Mesothelial cell of epicardium (in vitro differentiated cells): ENCODE measurements around the gene CRYBG3. TPM values are rescaled to one million over a fixed set of nuclear protein-coding genes. Genes with fewer than 3 reads are reported as not detected.

ENCODE experiments used
- DNase-seq, 2 experiments: peaks; one replicate each; pipeline ENCODE4 v3.0.0; 2021; ENCODE audit warnings: low spot score in 2 of 2; ENCODE audit not compliant: unreplicated experiment in 2 of 2
- H3K27ac Mint-ChIP-seq: 2 replicates; pipeline ENCODE4 v1.8.0; 2021; ENCODE audit warnings: mixed read lengths
- H3K27me3 Mint-ChIP-seq: 2 replicates; pipeline ENCODE4 v1.8.0; 2021; ENCODE audit warnings: low read depth, mixed read lengths
- H3K36me3 Mint-ChIP-seq: 2 replicates; pipeline ENCODE4 v1.8.0; 2021; ENCODE audit warnings: mixed read lengths
- H3K4me1 Mint-ChIP-seq: 2 replicates; pipeline ENCODE4 v1.8.0; 2021; ENCODE audit warnings: mixed read lengths
- H3K4me3 Mint-ChIP-seq: 2 replicates; pipeline ENCODE4 v1.8.0; 2021; ENCODE audit warnings: mild to moderate bottlenecking, moderate library complexity, mixed read lengths
- H3K9me3 Mint-ChIP-seq: 2 replicates; pipeline ENCODE4 v1.8.0; 2021; ENCODE audit warnings: mixed read lengths
- total RNA-seq: library from RNA; stranded (reverse); gene quantifications from 3 replicates; pipeline ENCODE4 v1.2.1, GENCODE V29; 2021
- TF ChIP-seq, protein P1 (sequence below): fragments of 200-600 bp; sonication (generic); IDR thresholded peaks from one replicate; pipeline ENCODE4 v1.5.0; 2021; ENCODE audit warnings: antibody characterized with exemption; ENCODE audit not compliant: unreplicated experiment

Gene CRYBG3
- total RNA-seq, 1 donor from 2014 or later: 6.8 TPM

DNA sequence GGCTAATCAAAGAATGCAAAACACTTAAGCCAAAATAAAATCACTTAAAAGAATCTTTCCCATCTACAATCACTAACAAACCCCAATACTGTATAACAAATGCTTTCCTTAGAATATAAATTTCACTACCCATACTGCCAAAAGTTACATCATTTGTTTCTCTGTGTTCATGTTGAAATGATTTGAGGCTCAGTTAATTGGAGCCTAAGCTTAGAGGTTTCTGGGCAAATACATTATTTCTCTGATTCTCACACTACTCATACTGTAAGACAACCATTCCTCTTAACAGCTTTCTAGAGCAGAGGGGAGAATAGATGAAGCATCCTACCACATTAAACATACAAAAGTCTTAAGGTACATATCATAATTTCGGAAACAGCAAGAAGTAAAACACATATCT lies 148.3 kb downstream of the CRYBG3 start:
- Mint-ChIP-seq H3K27ac (no peak overlapping the region), H3K27me3 (peaks cover 8% of the 10 kb centered on the region), H3K4me1 (peaks cover 20% of the 10 kb centered on the region), H3K36me3 (peaks cover 5% of the 10 kb centered on the region), H3K9me3 (no peaks in the 10 kb centered on the region), H3K4me3 (no peak overlapping the region)
- TF ChIP-seq, protein P1, sequence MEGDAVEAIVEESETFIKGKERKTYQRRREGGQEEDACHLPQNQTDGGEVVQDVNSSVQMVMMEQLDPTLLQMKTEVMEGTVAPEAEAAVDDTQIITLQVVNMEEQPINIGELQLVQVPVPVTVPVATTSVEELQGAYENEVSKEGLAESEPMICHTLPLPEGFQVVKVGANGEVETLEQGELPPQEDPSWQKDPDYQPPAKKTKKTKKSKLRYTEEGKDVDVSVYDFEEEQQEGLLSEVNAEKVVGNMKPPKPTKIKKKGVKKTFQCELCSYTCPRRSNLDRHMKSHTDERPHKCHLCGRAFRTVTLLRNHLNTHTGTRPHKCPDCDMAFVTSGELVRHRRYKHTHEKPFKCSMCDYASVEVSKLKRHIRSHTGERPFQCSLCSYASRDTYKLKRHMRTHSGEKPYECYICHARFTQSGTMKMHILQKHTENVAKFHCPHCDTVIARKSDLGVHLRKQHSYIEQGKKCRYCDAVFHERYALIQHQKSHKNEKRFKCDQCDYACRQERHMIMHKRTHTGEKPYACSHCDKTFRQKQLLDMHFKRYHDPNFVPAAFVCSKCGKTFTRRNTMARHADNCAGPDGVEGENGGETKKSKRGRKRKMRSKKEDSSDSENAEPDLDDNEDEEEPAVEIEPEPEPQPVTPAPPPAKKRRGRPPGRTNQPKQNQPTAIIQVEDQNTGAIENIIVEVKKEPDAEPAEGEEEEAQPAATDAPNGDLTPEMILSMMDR: no peak
- no peak for DNase-seq

- H3K4me1 Mint-ChIP-seq: peaks cover 17% of the 10 kb centered on the region
- no peaks in the 10 kb centered on the region for H3K9me3 Mint-ChIP-seq
Observed at GRCh38 chr3:97970956-97971620, 149.3 kb downstream of the CRYBG3 start.

DNA sequence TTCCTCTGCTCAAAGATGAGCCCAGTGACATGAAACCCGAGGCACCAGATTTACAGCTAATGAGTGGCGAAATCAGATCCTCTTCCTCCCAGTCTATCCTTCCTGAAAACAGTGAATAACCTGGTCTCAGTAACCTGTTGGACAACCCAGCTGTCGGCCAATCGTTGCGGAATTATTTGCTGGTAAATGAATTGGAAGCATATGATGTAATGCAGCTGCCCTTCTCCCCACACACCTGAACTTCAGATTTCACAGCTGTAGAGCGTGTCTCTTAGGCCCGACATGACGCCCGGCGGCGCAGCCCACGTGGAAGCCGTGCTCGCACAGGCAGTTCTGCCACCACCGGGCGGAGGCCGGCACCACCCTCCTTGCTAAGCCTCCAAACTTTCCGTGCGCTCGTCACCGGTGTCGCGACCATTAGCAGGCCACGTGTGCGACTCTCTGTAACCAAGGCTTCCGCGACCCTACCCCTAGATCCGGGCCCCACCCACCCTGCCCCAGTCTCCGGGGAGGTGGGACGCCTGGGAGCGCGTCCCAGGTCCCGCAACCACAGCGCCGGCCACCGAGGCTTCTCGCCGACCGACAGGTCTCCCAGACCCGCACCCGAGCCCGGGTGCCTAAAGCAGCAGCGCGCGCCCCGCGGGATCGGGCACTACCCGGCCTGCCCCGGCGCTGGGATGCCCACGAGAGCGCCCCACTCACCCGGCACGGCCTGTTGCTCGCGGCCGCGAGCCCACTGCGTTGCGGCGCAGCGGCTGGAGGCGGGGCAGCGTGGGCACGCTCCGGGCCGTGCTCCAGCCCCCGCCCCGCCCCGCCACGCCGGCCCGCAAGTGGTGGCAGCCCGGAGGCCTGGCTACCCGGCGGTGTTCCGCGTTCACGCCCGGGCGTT lies 150.1 kb downstream of the CRYBG3 start, which contains the start of gene RIOX2:
Gene RIOX2 (minus strand): TSS at position 753 of the 889 bp plus-strand sequence. CDS start 4,838 bp downstream, outside the sequence.
- H3K4me3 Mint-ChIP-seq: peak within 1 kb of the TSS; percentile 73
- peaks cover 2% of the 10 kb centered on the region for H3K36me3 Mint-ChIP-seq
- H3K27me3 Mint-ChIP-seq: peaks cover 10% of the 10 kb centered on the region
- DNase-seq: peak; percentile 31 to 65
- TF ChIP-seq, protein P1: no peak
- H3K9me3 Mint-ChIP-seq: no peaks in the 10 kb centered on the region
- H3K4me1 Mint-ChIP-seq: peaks cover 17% of the 10 kb centered on the region
- peak within 1 kb of the TSS; percentile 85 for H3K27ac Mint-ChIP-seq

More at GRCh38 chr3:97970956-97971620, 149.3 kb downstream of the CRYBG3 start:
- H3K27ac Mint-ChIP-seq: peak overlapping the region; percentile 85
- H3K27me3 Mint-ChIP-seq: peaks cover 10% of the 10 kb centered on the region
- DNase-seq: no peak
- peak overlapping the region; percentile 73 for H3K4me3 Mint-ChIP-seq
- H3K36me3 Mint-ChIP-seq: peaks cover 5% of the 10 kb centered on the region
- TF ChIP-seq, protein P1: no peak

GRCh38 chr3:97972976-97973375 lies 151.2 kb downstream of the CRYBG3 start:
- H3K27ac Mint-ChIP-seq: no peak overlapping the region
- H3K27me3 Mint-ChIP-seq: peaks cover 10% of the 10 kb centered on the region
- no peaks in the 10 kb centered on the region for H3K36me3 Mint-ChIP-seq
- DNase-seq: no peak
- H3K4me3 Mint-ChIP-seq: peak overlapping the region; percentile 60
- H3K9me3 Mint-ChIP-seq: no peaks in the 10 kb centered on the region
- TF ChIP-seq, protein P1: no peak
- H3K4me1 Mint-ChIP-seq: peaks cover 20% of the 10 kb centered on the region

GRCh38 chr3:97974996-97975395 lies 153.2 kb downstream of the CRYBG3 start:
- Mint-ChIP-seq H3K27ac (no peak overlapping the region), H3K4me1 (peaks cover 23% of the 10 kb centered on the region), H3K4me3 (no peak overlapping the region), H3K27me3 (peaks cover 10% of the 10 kb centered on the region), H3K36me3 (no peaks in the 10 kb centered on the region), H3K9me3 (no peaks in the 10 kb centered on the region)
- DNase-seq: no peak
- TF ChIP-seq, protein P1: no peak
